GM23338 (cell line): ENCODE results near the gene PIK3CG. TPM values are rescaled to one million over a fixed set of nuclear protein-coding genes. Genes with fewer than 3 reads are reported as not detected.

ENCODE experiments used
- ATAC-seq: fragments of 200-7000 bp; cut with Tn5 transposase; 3 replicates; pipeline ENCODE4 v1.9.1; 2020
- DNase-seq: peaks from one replicate; pipeline ENCODE4 v3.0.0-alpha.2; 2015; ENCODE audit warnings: low spot score
- H2AFZ ChIP-seq: fragments of 200-600 bp; sonication (generic); 2 replicates; pipeline ENCODE4 v1.8.0; 2016; ENCODE audit warnings: antibody characterized with exemption, mild to moderate bottlenecking, moderate library complexity
- H3F3A ChIP-seq: fragments of 200-600 bp; sonication (generic); replicated peaks from 2 replicates; pipeline ENCODE4 v1.8.0; 2017; ENCODE audit warnings: antibody characterized with exemption, mixed run types, low read depth
- H3K27ac ChIP-seq: fragments of 200-600 bp; sonication (generic); 2 replicates; pipeline ENCODE4 v1.6.1; 2016; ENCODE audit warnings: low read depth
- H3K27me3 ChIP-seq: fragments of 200-600 bp; sonication (generic); 2 replicates; pipeline ENCODE4 v1.8.0; 2016; ENCODE audit warnings: mild to moderate bottlenecking, mixed run types, moderate library complexity; ENCODE audit not compliant: insufficient read depth
- H3K36me3 ChIP-seq: fragments of 200-600 bp; sonication (generic); 2 replicates; pipeline ENCODE4 v1.8.0; 2016; ENCODE audit warnings: mild to moderate bottlenecking; ENCODE audit not compliant: insufficient read depth
- H3K4me1 ChIP-seq: fragments of 200-600 bp; sonication (generic); 2 replicates; pipeline ENCODE4 v1.8.0; 2016; ENCODE audit warnings: mild to moderate bottlenecking, moderate library complexity; ENCODE audit not compliant: insufficient read depth
- H3K4me2 ChIP-seq: fragments of 200-600 bp; sonication (generic); 2 replicates; pipeline ENCODE4 v1.7.1; 2017; ENCODE audit warnings: mixed run types
- H3K4me3 ChIP-seq: fragments of 200-600 bp; sonication (generic); 2 replicates; pipeline ENCODE4 v1.6.1; 2016; ENCODE audit warnings: mixed run types
- H3K79me2 ChIP-seq: fragments of 200-600 bp; sonication (generic); replicated peaks from 2 replicates; pipeline ENCODE4 v1.8.0; 2017; ENCODE audit warnings: mild to moderate bottlenecking; ENCODE audit not compliant: insufficient read depth
- H3K9me2 ChIP-seq: fragments of 200-600 bp; sonication (generic); 2 replicates; pipeline ENCODE4 v1.8.0; 2017; ENCODE audit not compliant: insufficient read depth
- H4K20me1 ChIP-seq: fragments of 200-600 bp; sonication (generic); replicated peaks from 2 replicates; pipeline ENCODE4 v1.8.0; 2017; ENCODE audit warnings: mild to moderate bottlenecking; ENCODE audit not compliant: insufficient read depth
- H3K27ac Mint-ChIP-seq: 2 replicates; pipeline ENCODE4 v1.8.0; 2020; ENCODE audit warnings: inconsistent platforms, mild to moderate bottlenecking, moderate library complexity, mixed read lengths
- H3K27me3 Mint-ChIP-seq: 3 replicates; pipeline ENCODE4 v1.8.0; 2022; ENCODE audit warnings: low read depth, mild to moderate bottlenecking, moderate library complexity, mixed read lengths, inconsistent platforms; ENCODE audit not compliant: insufficient read depth, poor library complexity
- H3K36me3 Mint-ChIP-seq: 3 replicates; pipeline ENCODE4 v1.8.0; 2021; ENCODE audit warnings: low read depth, mild to moderate bottlenecking, inconsistent platforms, moderate library complexity, mixed read lengths
- H3K4me1 Mint-ChIP-seq: 3 replicates; pipeline ENCODE4 v1.8.0; 2020; ENCODE audit warnings: mild to moderate bottlenecking, inconsistent platforms, mixed read lengths
- H3K4me3 Mint-ChIP-seq: 3 replicates; pipeline ENCODE4 v1.8.0; 2021; ENCODE audit warnings: moderate library complexity, mild to moderate bottlenecking, inconsistent platforms, mixed read lengths
- H3K9me3 Mint-ChIP-seq: 3 replicates; pipeline ENCODE4 v1.8.0; 2020; ENCODE audit warnings: moderate library complexity, mild to moderate bottlenecking, inconsistent platforms, mixed read lengths
- CREB1 ChIP-seq: fragments of 250-450 bp; sonication (Bioruptor Pico); IDR thresholded peaks from 2 replicates; pipeline ENCODE4 v1.5.0; 2020; ENCODE audit warnings: low read depth, mild to moderate bottlenecking, moderate library complexity
- CTCF ChIP-seq, 2 experiments: fragments of 200-600 bp in 1 of 2; sonication (generic) in 1 of 2; conservative IDR thresholded peaks; 2 replicates each; pipeline versions ENCODE4 v1.5.1 to v1.6.1; 2016 to 2017; ENCODE audit warnings: antibody characterized with exemption in 2 of 2, low read depth in 2 of 2, mild to moderate bottlenecking in 2 of 2, moderate library complexity in 1 of 2
- ETS1 ChIP-seq: IDR thresholded peaks from 2 replicates; pipeline ENCODE4 v1.6.1; 2016; ENCODE audit warnings: antibody characterized with exemption
- EZH2 ChIP-seq: fragments of 200-600 bp; sonication (generic); IDR thresholded peaks from one replicate; pipeline ENCODE4 v1.8.0; 2017; ENCODE audit warnings: antibody characterized with exemption, mild to moderate bottlenecking, low read depth; ENCODE audit not compliant: unreplicated experiment
- EZH2phosphoT487 ChIP-seq: fragments of 200-600 bp; sonication (generic); IDR thresholded peaks from one replicate; pipeline ENCODE4 v1.8.1; 2018; ENCODE audit warnings: antibody characterized with exemption; ENCODE audit not compliant: unreplicated experiment
- JUNB ChIP-seq: IDR thresholded peaks from one replicate; pipeline ENCODE4 v1.6.1; 2016; ENCODE audit warnings: antibody characterized with exemption; ENCODE audit not compliant: unreplicated experiment
- NANOG ChIP-seq: IDR thresholded peaks from 2 replicates; pipeline ENCODE4 v1.6.1; 2016; ENCODE audit warnings: antibody characterized with exemption, borderline replicate concordance
- POLR2AphosphoS5 ChIP-seq: IDR thresholded peaks from 2 replicates; pipeline ENCODE4 v1.6.1; 2016; ENCODE audit warnings: antibody characterized with exemption, low read depth
- REST ChIP-seq: IDR thresholded peaks from one replicate; pipeline ENCODE4 v1.6.1; 2018; ENCODE audit warnings: antibody characterized with exemption; ENCODE audit not compliant: unreplicated experiment
- STAT1 ChIP-seq: IDR thresholded peaks from one replicate; pipeline ENCODE4 v1.6.1; 2016; ENCODE audit warnings: antibody characterized with exemption; ENCODE audit not compliant: unreplicated experiment
- ZNF114 ChIP-seq: fragments of 250-450 bp; sonication (Bioruptor Pico); IDR thresholded peaks from 2 replicates; pipeline ENCODE4 v1.5.0; 2020; ENCODE audit warnings: mild to moderate bottlenecking, moderate library complexity
- ZNF331 ChIP-seq: fragments of 250-450 bp; sonication (Bioruptor Pico); IDR thresholded peaks from 2 replicates; pipeline ENCODE4 v1.5.0; 2020; ENCODE audit warnings: low read depth, mild to moderate bottlenecking, moderate library complexity
- ZNF462 ChIP-seq: fragments of 250-450 bp; sonication (Bioruptor Pico); IDR thresholded peaks from 2 replicates; pipeline ENCODE4 v1.5.0; 2020; ENCODE audit warnings: mild to moderate bottlenecking, moderate library complexity
- polyA plus RNA-seq: library from polyadenylated mRNA; unstranded; fragments of >200 nt; fragmentation: Nextera tagmentation; extraction: Ambion mirVana; gene quantifications from 2 replicates; pipeline ENCODE4 v1.2.1, GENCODE V29; 2016
- total RNA-seq: library from RNA; depleted of rRNA; stranded (reverse); fragments of >200 nt; shearing (Covaris generic); gene quantifications from 2 replicates; pipeline ENCODE4 v1.2.3, GENCODE V29; 2014

The PIK3CG gene
- total and polyA plus RNA-seq, 2 experiments from 2014 or later, result not detected

- no peaks in the 10 kb centered on the region for H3K9me2 ChIP-seq
- no peaks in the 10 kb centered on the region for H3K36me3 ChIP-seq
- no peaks in the 10 kb centered on the region; the same call in 2 of the 3 replicates for H3K9me3 Mint-ChIP-seq
- H3K79me2 ChIP-seq, result no peaks in the 10 kb centered on the region
- H3K4me1 ChIP-seq, result no peaks in the 10 kb centered on the region
- TF ChIP-seq POLR2AphosphoS5 (no peak), STAT1 (no peak), EZH2 (no peak), ZNF462 (CRISPR knock-in tag) (no peak), CTCF (conservative IDR thresholded peaks at IDR 0.05; ENCODE audit: low read depth in 2 of 2) (no peak), CREB1 (CRISPR knock-in tag) (no peak), ETS1 (no peak), ZNF331 (CRISPR knock-in tag) (no peak), ZNF114 (CRISPR knock-in tag) (no peak), JUNB (no peak), REST (no peak), EZH2phosphoT487 (no peak), NANOG (no peak)
- H3K27me3 Mint-ChIP-seq, result no peaks in the 10 kb centered on the region
- H3K27me3 ChIP-seq, result no peaks in the 10 kb centered on the region
- no peak for ATAC-seq
- H3K27ac ChIP-seq, result no peak overlapping the region
- no peaks in the 10 kb centered on the region for H3K36me3 Mint-ChIP-seq
- no peaks in the 10 kb centered on the region for H4K20me1 ChIP-seq
- H2AFZ ChIP-seq, result no peak overlapping the region
- no peak for DNase-seq
- H3K4me2 ChIP-seq, result no peak overlapping the region
- no peak overlapping the region for H3K27ac Mint-ChIP-seq
- no peak overlapping the region for H3K4me3 Mint-ChIP-seq
- H3K4me3 ChIP-seq, result no peak overlapping the region
- no peaks in the 10 kb centered on the region for H3F3A ChIP-seq
- H3K4me1 Mint-ChIP-seq, result peaks cover 5% of the 10 kb centered on the region
These were observed 1.6 kb upstream of the PIK3CG start for GRCh38 chr7:106863274-106863997.
